Hepatocyte (in vitro differentiated cells): ENCODE data around the gene PCBP4. TPM values are rescaled to one million over a fixed set of nuclear protein-coding genes. Genes with fewer than 3 reads are reported as not detected.

Experiments used
- DNase-seq: peaks from one replicate; pipeline ENCODE4 v3.0.0-alpha.2; 2016; ENCODE audit warnings: low spot score
- H2AFZ ChIP-seq: fragments of 200-600 bp; sonication (generic); 2 replicates; pipeline ENCODE4 v1.6.0; 2016; ENCODE audit warnings: antibody characterized with exemption, mild to moderate bottlenecking
- H3K27ac ChIP-seq: fragments of 200-600 bp; sonication (generic); 2 replicates; pipeline ENCODE4 v1.5.1; 2016; ENCODE audit warnings: mild to moderate bottlenecking
- H3K27me3 ChIP-seq: fragments of 200-600 bp; sonication (generic); 2 replicates; pipeline ENCODE4 v1.6.1; 2016
- H3K36me3 ChIP-seq: fragments of 200-600 bp; sonication (generic); replicated peaks from 2 replicates; pipeline ENCODE4 v1.5.1; 2016; ENCODE audit warnings: low read depth; ENCODE audit not compliant: insufficient read depth
- H3K4me1 ChIP-seq: fragments of 200-600 bp; sonication (generic); 2 replicates; pipeline ENCODE4 v1.5.1; 2016; ENCODE audit warnings: mild to moderate bottlenecking, moderate library complexity; ENCODE audit not compliant: insufficient read depth
- H3K4me2 ChIP-seq: fragments of 200-600 bp; sonication (generic); 2 replicates; pipeline ENCODE4 v1.6.0; 2016
- H3K4me3 ChIP-seq: fragments of 200-600 bp; sonication (generic); 2 replicates; pipeline ENCODE4 v1.5.1; 2016; ENCODE audit warnings: mild to moderate bottlenecking
- H3K79me2 ChIP-seq: fragments of 200-600 bp; sonication (generic); 2 replicates; pipeline ENCODE4 v1.6.0; 2017; ENCODE audit warnings: mild to moderate bottlenecking
- H3K9me2 ChIP-seq: fragments of 200-600 bp; sonication (generic); replicated peaks from 2 replicates; pipeline ENCODE4 v1.6.0; 2017; ENCODE audit warnings: mild to moderate bottlenecking; ENCODE audit not compliant: insufficient read depth
- H3K9me3 ChIP-seq: fragments of 200-600 bp; sonication (generic); 2 replicates; pipeline ENCODE4 v1.5.1; 2016; ENCODE audit warnings: low read depth, mild to moderate bottlenecking
- H4K20me1 ChIP-seq: fragments of 200-600 bp; sonication (generic); 2 replicates; pipeline ENCODE4 v1.6.0; 2016; ENCODE audit warnings: mild to moderate bottlenecking; ENCODE audit not compliant: insufficient read depth, poor library complexity, severe bottlenecking
- CTCF ChIP-seq: fragments of 200-600 bp; sonication (generic); IDR thresholded peaks from 2 replicates; pipeline ENCODE4 v1.5.1; 2016; ENCODE audit warnings: antibody characterized with exemption, mild to moderate bottlenecking; ENCODE audit not compliant: poor library complexity
- EZH2 ChIP-seq: fragments of 200-600 bp; sonication (generic); IDR thresholded peaks from 2 replicates; pipeline ENCODE4 v1.6.1; 2016; ENCODE audit warnings: antibody characterized with exemption, mild to moderate bottlenecking, borderline replicate concordance
- EZH2phosphoT487 ChIP-seq: fragments of 200-600 bp; sonication (generic); IDR thresholded peaks from one replicate; pipeline ENCODE4 v1.6.1; 2018; ENCODE audit warnings: antibody characterized with exemption, mild to moderate bottlenecking, low read depth, moderate library complexity; ENCODE audit not compliant: unreplicated experiment, severe bottlenecking
- WGBS: methylation state at CpG from one replicate; pipeline ENCODE4 v1.1.6; 2016; ENCODE audit warnings: low lambda C conversion rate; ENCODE audit errors: missing lambda C conversion rate; 5-methylcytosine and 5-hydroxymethylcytosine counted together
- polyA plus RNA-seq: library from polyadenylated mRNA; unstranded; fragments of >200 nt; fragmentation: Nextera tagmentation; extraction: Ambion mirVana; gene quantifications from 2 replicates; pipeline ENCODE4 v1.2.1, GENCODE V29; 2016
- total RNA-seq: library from RNA; depleted of rRNA; stranded (reverse); fragments of >200 nt; gene quantifications from 2 replicates; pipeline ENCODE4 v1.2.3, GENCODE V29; 2014

PCBP4 gene
- total and polyA plus RNA-seq, 2 experiments from 2014 or later = 42.4 to 60.2 TPM

GRCh38 chr3:52005571-52005986 is 38.3 kb upstream of the PCBP4 start:
- no peaks in the 10 kb centered on the region for H4K20me1 ChIP-seq
- no peaks in the 10 kb centered on the region for H3K79me2 ChIP-seq
- H3K9me2 ChIP-seq = no peaks in the 10 kb centered on the region
- H3K4me2 ChIP-seq = peak overlapping the region; percentile 44
- H3K4me3 ChIP-seq = no peak overlapping the region
- WGBS = 29% methylated on average over 12 of the region's 15 CpGs
- no peaks in the 10 kb centered on the region for H3K27me3 ChIP-seq
- TF ChIP-seq CTCF = no peak
- DNase-seq = peak; percentile 60
- H2AFZ ChIP-seq = no peak overlapping the region
- H3K4me1 ChIP-seq = peaks cover 19% of the 10 kb centered on the region
- H3K36me3 ChIP-seq = no peaks in the 10 kb centered on the region
- no peaks in the 10 kb centered on the region for H3K9me3 ChIP-seq
- peak overlapping the region; percentile 20 for H3K27ac ChIP-seq

- DNase-seq = no peak
- Histone ChIP-seq H3K4me1 (peaks cover 19% of the 10 kb centered on the region), H3K79me2 (no peaks in the 10 kb centered on the region), H3K27me3 (no peaks in the 10 kb centered on the region), H3K4me3 (no peak overlapping the region), H4K20me1 (no peaks in the 10 kb centered on the region), H3K36me3 (no peaks in the 10 kb centered on the region), H3K9me2 (no peaks in the 10 kb centered on the region), H3K9me3 (no peaks in the 10 kb centered on the region), H3K27ac (no peak overlapping the region), H2AFZ (no peak overlapping the region), H3K4me2 (no peak overlapping the region)
- TF ChIP-seq CTCF (no peak), EZH2 (no peak), EZH2phosphoT487 (no peak)
- WGBS = 91% methylated on average over 4 of the region's 4 CpGs
These were observed 37.7 kb upstream of the PCBP4 start for GRCh38 chr3:52004906-52005395.

- Histone ChIP-seq H3K27ac (no peak overlapping the region), H3K9me2 (no peaks in the 10 kb centered on the region), H3K9me3 (no peaks in the 10 kb centered on the region), H4K20me1 (no peaks in the 10 kb centered on the region), H3K4me3 (no peak overlapping the region), H3K4me1 (peaks cover 19% of the 10 kb centered on the region), H2AFZ (no peak overlapping the region), H3K36me3 (no peaks in the 10 kb centered on the region), H3K79me2 (no peaks in the 10 kb centered on the region), H3K4me2 (no peak overlapping the region), H3K27me3 (no peaks in the 10 kb centered on the region)
- DNase-seq = peak; percentile 84
- no peak for TF ChIP-seq EZH2
- peak; percentile 73 for TF ChIP-seq CTCF
- TF ChIP-seq EZH2phosphoT487 = no peak
- WGBS = 42% methylated on average over 16 of the region's 16 CpGs
These were observed 37.0 kb upstream of the PCBP4 start for GRCh38 chr3:52004163-52004787.

GRCh38 chr3:52002748-52003147 is 35.5 kb upstream of the PCBP4 start:
- Histone ChIP-seq H3K4me2 (no peak overlapping the region), H2AFZ (no peak overlapping the region)
- WGBS = 79% methylated on average over 6 of the region's 6 CpGs

More at GRCh38 chr3:52002748-52003147, 35.5 kb upstream of the PCBP4 start:
- no peaks in the 10 kb centered on the region for H3K79me2 ChIP-seq
- H3K4me1 ChIP-seq = peaks cover 19% of the 10 kb centered on the region
- no peaks in the 10 kb centered on the region for H4K20me1 ChIP-seq
- H3K4me3 ChIP-seq = no peak overlapping the region
- DNase-seq = no peak
- H3K9me2 ChIP-seq = no peaks in the 10 kb centered on the region
- H3K27ac ChIP-seq = no peak overlapping the region
- H3K27me3 ChIP-seq = no peaks in the 10 kb centered on the region
- no peaks in the 10 kb centered on the region for H3K9me3 ChIP-seq
- no peak for TF ChIP-seq EZH2phosphoT487
- H3K36me3 ChIP-seq = no peaks in the 10 kb centered on the region
